HG03342 (cell line): ENCODE data around the gene LRRC46.

Experiments
- ATAC-seq: cut with Tn5 transposase; IDR thresholded peaks from one replicate; pipeline ENCODE4 v1.9.1; 2021; ENCODE audit warnings: mild to moderate bottlenecking, moderate library complexity; ENCODE audit not compliant: unreplicated experiment

LRRC46 gene

DNA sequence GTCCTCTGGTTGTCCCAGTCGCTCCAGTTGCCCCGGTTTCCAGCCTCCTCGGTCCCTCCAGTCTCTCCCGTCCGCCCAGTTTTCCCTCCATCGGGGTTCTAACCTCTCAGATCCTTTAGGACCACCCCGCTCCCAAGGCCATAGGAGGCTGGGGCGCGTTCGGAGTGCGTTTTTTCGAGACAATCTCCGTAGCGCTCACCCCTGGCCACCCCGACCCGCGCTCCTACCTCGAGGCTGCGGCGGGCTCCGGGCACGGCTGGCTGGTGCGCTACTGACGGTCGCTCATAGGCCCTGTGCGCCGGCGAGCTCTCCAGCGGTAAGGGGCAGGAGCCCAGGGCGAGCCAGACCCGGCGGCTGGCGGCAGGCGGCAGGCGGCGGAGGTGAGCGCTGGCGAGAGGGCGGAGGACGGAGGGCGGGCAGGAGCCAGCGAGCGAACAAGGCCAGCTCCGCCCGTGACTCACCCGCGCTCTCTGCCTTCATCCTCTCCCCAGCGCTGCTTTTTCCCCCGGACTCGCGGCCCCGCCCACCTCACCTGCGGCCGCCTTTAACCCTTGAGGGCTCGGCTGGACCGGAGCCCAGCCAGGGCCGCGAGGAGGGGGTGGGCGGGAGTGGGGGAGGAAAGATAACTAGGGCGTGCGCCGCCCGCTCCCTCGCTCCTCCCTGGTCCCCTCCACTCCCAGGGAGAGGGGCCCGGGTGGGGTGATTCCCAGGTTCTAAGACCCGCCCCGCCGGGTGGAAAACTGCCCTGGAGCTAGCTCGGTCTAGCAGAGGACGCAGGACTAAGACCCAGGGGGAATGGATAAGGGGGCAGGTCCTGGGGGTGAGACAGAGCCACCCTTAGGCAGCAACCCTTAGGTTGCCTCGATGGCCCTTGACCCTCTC is 19.5 kb downstream of the LRRC46 start, which contains the start of gene SP6:
TSS of gene SP6 (minus strand) at position 472 of the 882 bp plus-strand sequence. CDS start 2,734 bp downstream, outside the sequence.
- ATAC-seq = no peak

DNA sequence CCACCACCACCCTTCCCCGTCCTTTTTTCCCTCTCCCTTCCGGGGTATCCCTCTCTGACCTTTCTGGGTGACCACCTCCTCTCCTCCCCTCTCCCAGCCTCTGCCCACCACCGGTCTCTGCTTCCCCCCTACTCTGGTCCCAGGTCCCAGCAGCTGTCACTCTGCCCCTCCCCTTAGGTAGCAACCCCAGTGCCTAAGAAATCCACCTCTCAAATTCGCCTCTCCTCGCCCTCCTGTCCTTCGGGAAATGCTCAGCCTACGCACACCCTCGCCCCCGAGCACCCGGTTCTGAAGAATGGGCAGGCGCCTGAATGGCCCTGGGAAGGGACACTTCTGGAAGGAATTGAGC is 20.3 kb downstream of the LRRC46 start:
- ATAC-seq = no peak

DNA sequence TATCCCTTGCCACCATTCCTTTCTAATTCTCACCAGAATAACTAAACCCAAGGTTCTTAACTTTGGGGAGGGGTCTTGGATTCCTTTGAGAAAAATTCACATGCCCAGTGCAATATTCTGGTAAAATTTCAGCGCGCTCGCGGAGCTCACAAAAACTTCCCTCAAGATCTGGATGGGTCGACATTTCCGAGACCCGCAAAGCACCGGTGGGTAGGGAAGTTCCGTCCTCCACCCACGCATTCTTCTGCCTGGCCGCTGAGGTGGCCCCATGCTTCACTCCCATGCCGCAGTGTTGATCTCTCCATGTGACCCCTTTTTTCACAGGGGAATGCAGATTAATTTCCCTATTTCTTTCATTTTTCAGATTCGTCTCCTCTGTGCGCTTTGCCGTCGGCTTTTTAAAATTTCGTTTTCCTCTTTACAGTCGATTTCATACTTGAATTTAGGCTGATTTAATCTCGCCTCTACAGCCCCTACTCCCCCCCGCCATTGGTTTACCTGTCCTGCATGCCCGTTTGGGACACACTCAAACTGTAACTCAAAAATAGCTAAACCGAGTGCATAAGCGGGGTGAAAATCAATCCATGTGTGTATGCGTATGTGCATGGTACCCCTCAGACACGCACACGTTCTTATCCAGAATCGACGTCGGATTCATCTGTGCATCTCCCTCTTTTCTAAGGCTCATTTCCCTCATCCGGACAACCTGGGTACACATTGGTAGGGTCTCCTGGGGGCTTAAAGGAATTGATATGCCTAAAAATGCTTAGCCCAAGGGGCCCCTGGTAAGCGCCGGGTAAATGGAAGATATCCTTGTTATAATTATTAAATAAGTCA is 20.9 kb downstream of the LRRC46 start:
- ATAC-seq = no peak

DNA sequence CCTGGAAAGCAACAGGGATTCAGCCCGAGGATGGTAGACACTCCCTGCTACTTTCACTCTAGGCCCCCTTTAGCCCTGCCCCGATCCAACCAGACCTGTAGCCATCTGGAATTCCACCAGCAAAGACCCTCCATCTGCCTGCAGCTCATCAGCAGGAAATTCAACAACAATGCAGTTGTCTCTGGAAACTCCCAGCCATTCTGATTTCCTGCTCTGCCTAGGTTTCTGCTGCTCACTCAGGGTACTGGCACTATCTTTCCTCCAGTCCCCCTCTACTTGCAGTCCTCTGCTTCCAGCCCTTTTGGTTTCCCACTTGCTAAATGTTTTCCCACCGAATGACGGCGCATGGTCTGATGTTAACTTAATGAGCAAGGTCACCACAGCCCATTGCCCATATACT is 22.1 kb downstream of the LRRC46 start:
- ATAC-seq = no peak

DNA sequence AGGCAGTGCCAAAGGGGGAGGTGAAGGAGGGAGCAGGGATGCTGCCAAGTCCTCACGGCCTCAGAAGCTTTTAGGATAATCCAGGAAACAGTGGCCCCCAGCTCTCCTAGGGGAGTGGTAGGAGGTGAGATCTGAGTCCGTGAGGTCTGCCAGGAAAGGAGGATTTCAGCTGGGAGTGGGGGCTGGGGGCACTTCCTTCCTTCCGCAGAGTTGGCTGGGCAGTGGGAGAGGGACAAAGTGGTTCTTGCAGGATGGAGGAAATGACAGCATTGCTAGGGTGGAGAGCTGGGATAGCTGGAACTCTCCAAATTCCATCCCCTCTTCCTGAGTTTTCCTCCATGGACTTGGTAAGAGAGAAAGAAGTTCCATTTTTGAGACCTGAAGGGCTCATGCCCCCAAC is 24.3 kb downstream of the LRRC46 start:
- no peak for ATAC-seq

DNA sequence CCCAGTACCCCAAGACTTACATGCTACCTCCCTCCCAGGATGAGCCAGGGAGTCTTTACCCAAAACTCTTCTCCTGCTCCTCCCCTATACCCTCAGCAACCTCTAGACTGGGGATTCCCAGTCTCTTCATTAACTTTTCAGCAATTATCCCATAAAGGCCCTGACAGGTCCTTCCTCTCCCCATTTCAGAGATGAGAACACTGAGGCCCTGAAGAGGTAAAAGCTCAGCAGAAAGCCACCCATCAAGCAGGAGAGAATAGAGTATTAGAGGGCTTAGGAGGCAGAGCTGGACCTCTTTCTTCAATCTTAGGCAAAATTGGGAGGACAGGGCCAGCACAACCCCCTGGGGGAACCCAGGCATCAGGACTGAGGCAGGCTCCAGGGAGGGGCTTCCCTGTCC is 25.4 kb downstream of the LRRC46 start:
- no peak for ATAC-seq

DNA sequence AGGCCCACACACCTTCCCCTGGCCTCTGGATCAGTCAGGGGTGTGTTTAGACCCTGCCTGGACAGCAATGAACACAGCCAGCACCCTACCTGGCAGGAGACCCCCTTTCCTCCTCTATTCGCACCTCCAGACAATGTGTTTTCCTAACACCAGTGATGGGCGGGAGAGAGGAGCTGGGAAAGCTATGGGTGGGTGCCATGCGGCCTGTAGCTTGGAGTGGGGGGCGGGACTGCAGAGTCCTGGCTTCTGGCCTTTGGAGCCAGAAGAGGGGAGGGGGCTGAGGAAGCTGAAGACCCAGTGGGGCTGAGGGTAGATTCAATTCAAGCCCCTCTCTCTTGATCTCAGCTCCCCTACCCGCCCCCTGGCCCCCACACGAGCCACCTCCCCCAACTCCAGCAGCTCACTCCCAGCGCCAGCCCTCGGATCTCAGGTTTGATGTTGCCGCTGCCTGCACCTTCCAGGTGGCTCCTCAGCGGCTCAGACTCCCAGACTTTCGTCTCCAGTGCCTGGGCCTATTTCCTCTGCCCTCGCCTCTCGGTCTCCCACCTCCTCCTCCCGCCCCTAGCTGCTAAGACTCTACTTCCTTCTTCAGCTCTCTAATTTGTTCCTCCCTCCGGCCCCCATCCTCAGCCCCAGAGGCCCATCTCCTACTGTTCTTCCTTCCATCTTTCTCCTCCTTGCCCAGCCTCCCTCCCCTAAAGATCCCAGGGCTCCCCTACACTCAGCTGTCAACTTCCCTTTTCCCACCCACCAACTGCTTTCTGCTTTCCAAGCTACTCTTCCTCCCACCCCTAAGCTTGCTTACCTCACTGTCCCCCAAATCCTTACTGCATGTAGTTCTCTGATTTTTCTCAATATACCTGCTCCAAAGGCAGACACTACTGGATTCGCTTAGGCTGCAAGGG is 26.3 kb downstream of the LRRC46 start:
- ATAC-seq = no peak

DNA sequence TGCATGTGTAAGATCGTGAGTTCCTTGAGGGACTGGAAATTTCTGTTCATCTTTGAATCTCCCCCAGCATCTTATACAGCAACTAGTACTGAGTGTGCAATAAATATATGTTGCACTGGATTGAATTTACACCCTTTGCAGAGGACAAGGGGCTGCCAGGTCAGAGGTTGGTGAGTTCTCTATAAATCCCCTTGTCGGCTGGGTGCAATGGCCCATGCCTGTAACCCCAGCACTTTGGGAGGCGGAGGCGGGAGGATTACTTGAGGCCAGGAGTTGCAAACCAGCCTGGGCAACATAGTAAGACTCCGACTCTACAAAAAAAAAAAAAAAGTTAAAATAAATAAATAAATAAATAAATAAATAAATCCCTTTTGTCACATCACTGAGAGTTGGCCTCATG is 28.9 kb downstream of the LRRC46 start:
- ATAC-seq = no peak

DNA sequence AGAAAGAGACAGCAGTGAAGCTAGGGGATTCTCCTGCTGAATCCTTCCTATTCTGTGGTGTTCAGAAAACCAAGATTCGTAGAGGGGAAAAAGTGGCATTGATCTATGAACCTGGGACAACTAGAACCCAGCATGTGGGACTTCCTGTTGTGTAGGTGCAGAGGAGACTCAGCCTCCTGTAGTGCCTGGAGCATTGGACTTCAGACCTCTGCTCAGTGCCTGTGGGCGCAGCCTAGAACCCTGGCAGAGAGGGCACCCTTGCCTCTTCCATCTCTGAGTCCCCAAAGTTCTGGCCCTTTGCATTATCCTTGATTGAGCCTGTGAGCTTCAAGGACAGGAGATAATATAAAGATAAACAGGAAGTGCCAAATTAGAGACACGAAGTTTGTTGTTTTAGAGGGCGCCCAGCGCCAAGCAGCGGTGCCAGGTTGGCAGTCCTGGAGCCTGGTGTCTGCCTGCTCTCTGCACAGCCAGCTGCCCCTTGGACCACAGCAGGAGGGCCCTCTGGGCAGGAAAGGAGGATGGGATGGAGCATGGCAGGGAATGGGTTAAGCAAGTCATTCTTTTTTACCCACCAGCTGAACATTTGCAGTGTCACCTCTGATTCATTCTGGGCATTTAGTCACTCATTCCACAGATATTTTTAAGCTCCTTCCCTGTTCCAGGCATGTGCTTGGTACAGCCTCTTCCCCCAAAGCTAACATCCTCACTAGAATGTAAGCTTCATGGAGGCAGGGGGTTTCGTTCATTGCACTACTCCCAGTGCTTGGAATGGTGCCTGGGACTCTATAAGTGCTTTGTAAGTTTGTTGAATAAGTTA is 31.4 kb downstream of the LRRC46 start:
- no peak for ATAC-seq

DNA sequence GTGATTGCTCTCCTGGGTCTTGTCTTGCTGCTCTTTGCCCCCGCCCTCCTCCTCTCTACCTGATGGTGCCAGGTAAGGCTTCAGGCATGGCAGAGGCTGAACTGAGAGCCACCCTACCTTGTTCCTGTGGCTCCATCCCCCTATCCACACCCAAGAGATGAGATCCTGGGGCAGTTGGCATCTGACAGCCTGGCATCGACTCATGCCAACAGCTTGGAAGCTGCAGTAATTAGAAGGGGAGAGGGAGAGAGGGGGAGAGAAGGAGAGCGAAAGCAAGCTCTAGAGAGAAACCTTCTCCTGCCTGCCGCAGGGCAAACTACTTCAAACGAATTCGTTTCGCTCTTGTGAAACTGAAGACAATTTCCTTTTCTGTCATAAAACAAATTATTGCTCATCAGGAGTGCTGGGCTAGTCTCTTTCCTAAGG is 33.3 kb downstream of the LRRC46 start:
- ATAC-seq = no peak

DNA sequence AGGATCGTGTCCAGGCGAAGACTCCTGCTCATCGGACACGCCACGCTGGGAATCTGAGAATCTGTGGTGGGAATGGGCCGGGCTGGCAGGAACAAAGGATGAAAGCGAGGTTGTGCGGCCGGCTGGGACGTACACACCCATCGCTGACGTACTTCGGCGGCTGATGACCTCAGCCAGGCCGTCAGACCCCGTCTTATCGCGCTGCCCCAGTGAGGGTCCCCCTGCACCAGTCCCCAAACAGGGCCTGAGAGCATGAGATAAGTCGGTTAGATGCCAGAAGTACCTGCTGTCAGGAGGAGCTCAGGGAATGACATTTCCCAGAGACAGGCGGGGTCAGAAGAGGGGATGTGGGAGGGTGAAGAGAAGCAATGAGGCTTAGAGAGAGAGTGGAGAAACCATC is 35.5 kb downstream of the LRRC46 start:
- no peak for ATAC-seq

DNA sequence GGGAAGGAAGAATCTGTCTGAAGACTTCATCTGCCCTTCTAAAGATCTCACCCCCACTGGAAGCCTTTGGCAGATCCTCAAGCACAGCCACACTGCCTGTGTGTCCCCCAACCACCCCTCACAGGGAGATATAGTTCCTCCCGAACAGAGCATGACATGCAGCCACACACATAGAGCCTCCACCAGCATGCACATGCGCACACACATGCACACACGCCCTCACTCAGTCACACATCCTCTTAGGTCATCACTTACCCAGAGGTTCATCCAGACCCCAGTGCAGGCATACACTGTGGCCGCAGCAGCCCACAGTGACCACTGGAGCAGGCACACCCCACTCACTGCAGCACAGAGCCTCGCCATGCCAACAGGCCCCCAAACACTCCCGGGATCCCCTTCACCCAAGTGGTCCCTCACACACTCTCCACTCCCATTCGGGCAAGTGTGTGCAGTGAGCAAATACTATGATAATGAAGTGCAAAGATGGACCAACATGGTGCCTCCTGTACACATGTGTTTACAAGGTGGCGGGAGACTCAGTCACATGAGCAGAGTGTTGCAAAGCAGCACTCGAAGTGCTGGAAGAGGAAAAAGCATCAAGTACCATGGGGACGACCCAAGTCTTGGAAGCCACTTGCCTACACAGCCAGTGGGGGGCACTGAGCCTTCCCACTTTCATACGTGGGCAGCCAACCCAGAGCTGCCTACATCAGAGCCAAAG is 36.5 kb downstream of the LRRC46 start:
- ATAC-seq = no peak

DNA sequence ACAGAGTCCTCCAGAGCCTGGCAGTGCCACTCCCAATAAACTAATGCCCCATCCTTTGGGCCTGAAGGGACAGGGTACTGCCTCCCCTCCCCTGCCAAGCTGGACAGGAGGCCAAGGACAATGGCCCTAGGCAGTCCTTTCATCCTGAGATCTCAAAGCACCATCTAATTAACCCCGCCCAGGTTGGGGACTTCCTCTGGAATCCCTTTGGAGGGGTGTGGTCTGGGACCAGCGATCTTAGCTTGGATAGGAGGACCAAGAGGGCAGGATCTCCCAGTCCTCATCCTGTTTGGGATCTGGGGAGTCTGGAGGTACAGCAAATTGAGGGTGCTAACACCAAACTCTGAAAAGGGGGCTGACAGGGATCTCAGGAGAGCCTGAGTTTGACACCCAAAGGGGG is 37.6 kb downstream of the LRRC46 start:
- no peak for ATAC-seq

DNA sequence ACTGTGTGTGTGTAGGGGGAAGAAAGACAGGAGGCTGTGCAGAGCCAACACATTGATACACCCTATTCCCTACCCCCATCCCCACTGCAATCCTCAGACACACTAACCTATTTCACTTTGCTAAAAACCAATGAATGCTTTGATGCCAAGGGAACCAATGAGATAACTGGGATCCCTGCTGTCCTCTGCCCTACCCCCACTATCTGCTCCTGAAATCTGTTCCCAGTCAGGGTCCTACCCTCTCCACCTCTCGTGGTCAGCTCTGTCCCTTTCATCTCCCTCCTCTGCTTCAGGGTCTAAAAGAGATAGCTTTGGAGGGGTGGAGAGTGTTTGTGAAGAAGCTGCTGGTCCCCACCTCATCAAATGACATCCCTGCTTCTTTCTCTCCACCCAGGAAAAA is 38.6 kb downstream of the LRRC46 start:
- no peak for ATAC-seq

DNA sequence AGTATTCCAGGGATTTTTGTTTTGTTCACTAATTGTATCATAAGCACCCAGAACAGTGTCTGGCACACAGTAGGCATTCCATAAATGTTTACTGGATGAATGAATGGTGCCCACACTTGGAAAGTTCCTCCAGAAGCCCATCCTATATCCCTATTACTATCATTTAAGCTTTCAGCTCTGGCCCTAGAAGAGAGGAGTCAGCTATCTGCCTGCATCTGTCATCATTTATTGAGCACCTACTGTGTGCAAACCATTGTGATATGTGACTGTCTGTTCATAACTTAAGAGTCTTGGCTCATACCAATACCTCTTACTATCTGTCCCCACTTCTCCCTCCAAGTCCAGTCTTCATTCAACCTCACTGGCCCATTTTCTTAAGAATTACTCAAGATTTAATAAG is 39.6 kb downstream of the LRRC46 start:
- no peak for ATAC-seq

DNA sequence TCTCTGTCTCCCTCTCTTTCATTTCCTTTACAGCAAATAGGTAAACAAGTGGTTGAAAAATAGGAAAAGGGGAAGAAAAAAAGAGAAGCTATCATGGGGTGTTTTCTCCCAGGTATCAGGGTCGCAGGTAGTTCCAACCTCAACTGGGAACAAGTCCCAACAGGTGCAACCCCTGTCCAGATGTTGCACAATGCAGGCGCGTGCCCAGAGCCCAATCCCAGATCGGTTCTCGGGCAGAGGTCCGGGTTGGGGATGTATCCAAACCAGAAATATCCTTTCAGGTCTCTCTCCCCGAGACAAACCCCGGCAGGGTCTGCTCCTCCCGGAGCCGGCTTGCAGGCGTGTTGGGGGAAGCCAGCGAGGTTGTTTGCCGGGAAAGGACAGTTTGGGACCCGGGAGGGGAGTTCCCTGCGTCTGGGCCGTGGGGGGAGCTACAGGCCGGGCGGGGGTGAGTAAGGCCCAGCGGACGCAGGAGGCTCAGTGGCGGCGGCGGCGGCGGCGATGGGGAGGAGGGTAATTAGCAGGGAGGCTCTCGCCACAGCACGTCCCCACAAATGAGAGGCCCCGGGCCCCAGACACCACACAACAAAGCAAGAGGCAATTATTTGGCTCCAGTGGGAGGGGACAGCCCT is 40.7 kb downstream of the LRRC46 start:
- ATAC-seq = no peak

DNA sequence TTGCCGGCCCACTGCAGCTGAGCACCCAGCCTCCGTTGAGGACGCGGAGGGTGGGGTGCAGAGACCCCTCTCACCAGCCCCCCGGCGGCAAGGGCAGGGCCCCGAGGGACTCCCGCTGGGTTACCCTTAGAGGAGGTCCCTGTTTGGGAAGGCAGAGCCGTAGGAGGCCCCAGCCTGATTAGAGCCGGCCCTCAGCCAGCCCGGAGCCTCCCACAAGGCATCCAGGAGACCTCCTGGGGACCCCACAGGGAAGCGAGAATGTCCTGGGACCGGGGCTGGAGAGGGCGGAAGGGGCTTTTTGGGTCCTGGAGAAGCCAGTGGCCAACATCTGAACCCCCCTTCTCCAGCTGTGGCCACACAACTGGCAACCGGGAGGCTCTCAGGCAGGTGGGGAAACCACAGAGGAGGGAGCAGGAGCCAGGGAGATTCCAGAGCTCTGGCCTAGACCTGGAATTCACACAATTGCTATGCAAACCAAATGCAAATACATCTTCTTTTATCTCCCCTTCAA is 41.2 kb downstream of the LRRC46 start:
- no peak for ATAC-seq

DNA sequence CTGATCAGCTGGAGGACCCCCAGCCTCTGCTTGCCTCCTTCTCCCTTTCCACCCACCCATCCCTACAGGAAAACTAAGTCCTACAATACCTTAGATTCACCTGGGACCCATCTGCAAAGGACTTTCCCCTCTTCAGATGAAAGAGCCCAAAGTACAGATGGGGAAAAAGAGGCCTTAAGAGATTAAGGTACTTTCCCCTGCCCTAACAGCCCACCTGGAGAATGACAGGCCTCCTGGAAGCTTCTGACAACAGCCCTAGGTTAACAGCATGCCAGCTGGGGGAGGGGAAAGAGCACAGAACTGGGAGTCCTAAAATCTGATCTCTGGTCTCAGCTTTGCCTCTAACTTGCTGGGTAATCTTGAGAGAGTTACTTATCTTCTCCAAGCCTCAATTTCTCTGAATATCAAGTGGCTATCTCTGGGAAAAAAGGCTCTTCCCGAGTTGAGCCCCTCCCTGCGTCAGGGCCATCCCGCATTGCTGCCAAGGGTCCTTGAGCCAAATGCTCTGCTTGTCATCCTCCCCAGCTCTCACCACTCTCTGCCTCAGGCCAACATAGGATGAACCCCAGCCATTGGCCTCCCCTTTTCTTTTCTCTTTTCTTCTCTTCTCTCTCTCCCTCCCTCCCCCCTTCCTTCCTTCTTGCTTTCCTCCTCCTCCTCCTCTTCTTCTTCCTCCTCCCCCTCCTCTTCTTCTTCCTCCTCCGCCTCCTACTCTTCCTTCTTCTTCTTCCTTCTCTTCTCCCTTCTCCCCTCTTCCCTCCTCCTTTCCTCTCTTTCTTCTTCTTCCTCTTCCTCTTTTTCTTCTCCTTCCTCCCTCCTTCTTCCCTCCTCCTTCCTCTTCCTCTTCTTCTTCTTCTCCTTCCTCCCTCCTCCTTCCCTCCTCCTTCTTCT is 42.0 kb downstream of the LRRC46 start:
- no peak for ATAC-seq
